Suppressor macrophage (primary cell): ENCODE data around the gene APOD.

ENCODE experiments used
- DNase-seq, 4 experiments: peaks; one replicate each; pipeline ENCODE4 v3.0.0-alpha.2; 2020 to 2022

The APOD gene

DNA sequence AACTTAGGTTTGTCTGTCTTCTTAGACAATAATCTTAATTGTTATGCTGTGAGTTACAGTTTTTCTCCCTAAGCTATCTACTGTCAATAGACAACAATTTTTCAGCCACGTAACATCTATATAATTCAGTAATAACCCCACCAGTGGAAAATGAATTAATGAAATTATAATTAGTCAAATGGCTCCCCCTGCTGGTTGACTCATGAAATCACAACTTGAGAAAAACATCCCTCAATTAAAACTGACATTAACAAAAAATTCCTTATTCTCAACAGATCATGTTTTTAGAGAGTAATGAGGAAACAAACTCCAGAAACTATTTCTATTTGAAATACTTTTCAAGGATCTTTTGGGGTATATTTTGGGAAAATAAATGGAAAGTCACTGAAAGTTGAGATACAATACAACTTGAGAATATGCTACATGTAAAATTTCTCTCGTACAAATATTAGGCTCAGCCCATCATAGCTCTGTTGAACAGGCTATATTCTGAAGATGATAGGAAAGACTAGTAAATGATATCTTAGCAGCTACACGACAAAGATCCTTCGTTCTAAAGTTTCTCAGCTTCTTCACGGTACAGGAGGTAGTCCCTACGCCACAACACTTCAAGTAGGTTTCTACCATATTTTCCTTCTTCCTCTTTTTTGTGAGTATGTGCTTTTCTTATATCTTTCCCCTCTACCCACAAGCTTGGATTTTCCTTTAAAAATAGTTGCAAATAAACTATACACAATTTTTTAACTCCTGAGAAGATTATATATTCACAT is 61.3 kb downstream of the APOD start:
- peak; percentile 11 to 70 (median 59) for DNase-seq
